T-cell (primary cell): Measurements from ENCODE around the gene MACROH2A2. TPM values are rescaled to one million over a fixed set of nuclear protein-coding genes. Genes with fewer than 3 reads are reported as not detected.

Source experiments
- ATAC-seq, 4 experiments: fragments of 200-7000 bp in 3 of 4; fragments of 150-1000 bp in 1 of 4; cut with Tn5 transposase; replicated peaks in 1 of 4; 1 replicate in 3 of 4; 2 replicates in 1 of 4; pipeline ENCODE4 v1.10.0; 2021; ENCODE audit warnings: moderate library complexity in 3 of 4, mild to moderate bottlenecking in 2 of 4, moderate number of reproducible peaks in 1 of 4
- CTCF ChIA-PET, 2 donors: fragments of 300-600 bp; sonication (Branson Sonifier 250); formaldehyde crosslinking; loops; one replicate each; lab custom pipeline; 2022; ENCODE audit warnings: antibody characterized with exemption in 2 of 2; lab: Charles Lee
- POLR2A ChIA-PET, 2 donors: fragments of 300-600 bp; sonication (Branson Sonifier 250); formaldehyde crosslinking; loops; one replicate each; lab custom pipeline; 2022; ENCODE audit warnings: antibody characterized with exemption in 2 of 2; lab: Charles Lee
- DNase-seq, 35 experiments: peaks; one replicate each; pipeline versions ENCODE4 v3.0.0 to v3.0.0-alpha.2; 2013 to 2023
- H3K27ac ChIP-seq: one replicate; pipeline ENCODE4 v1.5.1; 2013; ENCODE audit warnings: low read length
- H3K27me3 ChIP-seq, 2 experiments: replicated peaks in 1 of 2; 1 replicate in 1 of 2; 2 replicates in 1 of 2; pipeline versions ENCODE4 v1.6.1 to v1.7.0; 2013; ENCODE audit warnings: low read length in 1 of 2, mixed read lengths in 1 of 2; ENCODE audit not compliant: control insufficient read depth in 2 of 2, insufficient read depth in 2 of 2; ENCODE audit errors: extremely low read depth in 1 of 2
- H3K36me3 ChIP-seq, 2 donors: 1 replicate in 1 of 2; 2 replicates in 1 of 2; pipeline versions ENCODE4 v1.6.1 to v1.7.0; 2013; ENCODE audit warnings: low read length in 1 of 2; ENCODE audit not compliant: control insufficient read depth in 2 of 2, insufficient read depth in 1 of 2; ENCODE audit errors: extremely low read depth in 1 of 2
- H3K4me1 ChIP-seq, 2 experiments: 1 replicate in 1 of 2; 2 replicates in 1 of 2; pipeline versions ENCODE4 v1.6.1 to v1.7.0; 2013; ENCODE audit warnings: low read length in 2 of 2, mixed read lengths in 1 of 2; ENCODE audit not compliant: insufficient read depth in 2 of 2, control insufficient read depth in 1 of 2; ENCODE audit errors: extremely low read depth in 1 of 2
- H3K4me3 ChIP-seq, 2 donors: 1 replicate in 1 of 2; 2 replicates in 1 of 2; pipeline versions ENCODE4 v1.5.1 to v1.7.0; 2013; ENCODE audit warnings: mild to moderate bottlenecking in 2 of 2, low read length in 1 of 2, moderate library complexity in 1 of 2; ENCODE audit not compliant: control insufficient read depth in 1 of 2; ENCODE audit errors: extremely low read depth in 1 of 2
- H3K9me3 ChIP-seq: 2 replicates; pipeline ENCODE4 v1.7.0; 2013
- H3K27ac Mint-ChIP-seq, 2 donors: one replicate each; pipeline ENCODE4 v1.8.0; 2020 to 2021; ENCODE audit warnings: mild to moderate bottlenecking in 2 of 2, mixed read lengths in 2 of 2
- H3K27me3 Mint-ChIP-seq, 2 donors: one replicate each; pipeline ENCODE4 v1.8.0; 2021 to 2022; ENCODE audit warnings: mixed read lengths in 2 of 2
- H3K36me3 Mint-ChIP-seq: one replicate; pipeline ENCODE4 v1.8.0; 2021; ENCODE audit warnings: mixed read lengths
- H3K4me1 Mint-ChIP-seq, 3 donors: one replicate each; pipeline ENCODE4 v1.8.0; 2020 to 2022; ENCODE audit warnings: mixed read lengths in 3 of 3, mild to moderate bottlenecking in 1 of 3
- H3K4me3 Mint-ChIP-seq, 3 donors: one replicate each; pipeline ENCODE4 v1.8.0; 2020 to 2022; ENCODE audit warnings: mild to moderate bottlenecking in 3 of 3, mixed read lengths in 3 of 3, moderate library complexity in 3 of 3
- H3K9me3 Mint-ChIP-seq, 3 donors: one replicate each; pipeline ENCODE4 v1.8.0; 2020 to 2022; ENCODE audit warnings: mixed read lengths in 3 of 3
- WGBS: methylation state at CpG from one replicate; pipeline ENCODE4 v1.1.5; 2013; ENCODE audit warnings: missing lambda C conversion rate; ENCODE audit not compliant: insufficient coverage; 5-methylcytosine and 5-hydroxymethylcytosine counted together
- total RNA-seq, 35 experiments: library from RNA in 6 of 35; stranded (reverse) in 6 of 35; fragments of 120-200 nt in 1 of 35; gene quantifications; one replicate each; pipeline versions ENCODE4 v1.2.1 to v1.2.4 and lab custom pipeline; 2013 to 2026

MACROH2A2 gene
- total RNA-seq, 5 donors from 2014 or later (not counting 1 experiment from before 2014, with no cell fraction given): 3.1 to 4.7 (median 3.8) TPM

DNA sequence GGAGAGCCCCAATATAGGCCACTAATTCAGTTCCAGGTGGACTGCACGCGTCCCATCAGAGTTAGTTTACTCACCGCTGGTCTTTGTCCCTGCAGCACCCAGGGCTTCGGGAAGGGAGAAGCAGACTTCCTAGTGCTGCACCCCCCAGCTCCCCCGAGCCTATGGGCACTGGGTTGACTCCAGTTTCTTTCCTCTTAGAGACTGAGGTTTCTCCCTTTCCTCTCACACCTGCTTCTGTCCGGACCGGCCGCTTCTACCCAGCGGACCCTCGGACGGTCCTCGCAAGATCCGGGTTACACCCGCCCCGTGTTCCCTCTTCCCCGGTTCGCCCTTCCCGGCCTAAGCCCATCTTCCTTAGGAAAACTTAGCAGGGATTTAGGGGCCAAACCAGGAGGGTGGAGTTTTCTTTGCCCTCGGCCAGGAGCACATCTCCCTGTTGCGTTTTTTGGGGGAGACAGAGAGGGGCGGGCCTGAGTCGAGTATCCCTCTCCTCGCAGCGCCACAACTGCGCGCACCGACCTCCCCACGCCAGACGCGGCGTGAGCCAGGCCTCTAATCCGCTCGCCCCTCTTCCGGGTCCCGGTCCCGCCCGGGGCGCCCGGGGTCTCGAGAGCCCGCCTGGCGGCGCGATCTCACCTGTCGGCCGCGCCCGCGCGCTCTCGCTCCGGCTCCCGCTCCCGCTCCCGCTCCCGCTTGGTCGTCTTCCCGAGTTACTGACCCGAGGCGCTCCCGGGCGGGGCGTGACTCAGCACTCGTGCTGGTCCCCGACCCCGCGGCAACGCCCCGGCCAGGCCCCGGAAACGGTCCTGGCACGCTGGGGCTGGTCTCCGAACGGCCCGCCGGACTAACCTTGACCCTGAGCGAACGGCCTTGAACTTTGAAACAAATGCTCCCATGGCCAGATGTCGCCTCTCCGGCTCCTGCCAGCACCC is 79.7 kb downstream of the MACROH2A2 start, which contains the start of gene AIFM2:
TSS of gene AIFM2 (minus strand) at position 728 of the 932 bp plus-strand sequence. CDS start 8,741 bp downstream, outside the sequence.
- H3K4me1 ChIP-seq: peaks cover 0 to 19% of the 10 kb centered on the region in 2 experiments
- CTCF ChIA-PET: interaction anchor here in 1 of 2 donors (1.0 kb wide), 1 partner anchor 18 kb away, joined by 3 read pairs; no protein-coding TSS in a partner anchor
- H3K27ac Mint-ChIP-seq: peak within 1 kb of the TSS; percentile 75 to 80
- no peaks in the 10 kb centered on the region for H3K36me3 ChIP-seq
- peak within 1 kb of the TSS; percentile 64 to 67 for H3K4me3 ChIP-seq
- peak within 1 kb of the TSS; percentile 34 for H3K27ac ChIP-seq
- no peaks in the 10 kb centered on the region for H3K9me3 ChIP-seq
- H3K36me3 Mint-ChIP-seq: peaks cover 7% of the 10 kb centered on the region
- peaks cover 0 to 12% of the 10 kb centered on the region in 2 experiments for H3K27me3 ChIP-seq
- POLR2A ChIA-PET: interaction anchor here in 1 of 2 donors (0.5 kb wide), 1 partner anchor 228 kb away, joined by 3 read pairs; no protein-coding TSS in a partner anchor
- peak within 1 kb of the TSS; percentile 79 to 85 (median 84) for H3K4me3 Mint-ChIP-seq
- ATAC-seq (peak; percentile 76 to 88 (median 78)), DNase-seq (peak in 32 of 35 experiments; percentile 5 to 59 (median 28))
- H3K27me3 Mint-ChIP-seq: no peaks in the 10 kb centered on the region
- WGBS: 6% methylated on average over 65 of the region's 80 CpGs
- H3K9me3 Mint-ChIP-seq: no peaks in the 10 kb centered on the region
- peaks cover 25 to 28% (median 26%) of the 10 kb centered on the region in 3 donors for H3K4me1 Mint-ChIP-seq

DNA sequence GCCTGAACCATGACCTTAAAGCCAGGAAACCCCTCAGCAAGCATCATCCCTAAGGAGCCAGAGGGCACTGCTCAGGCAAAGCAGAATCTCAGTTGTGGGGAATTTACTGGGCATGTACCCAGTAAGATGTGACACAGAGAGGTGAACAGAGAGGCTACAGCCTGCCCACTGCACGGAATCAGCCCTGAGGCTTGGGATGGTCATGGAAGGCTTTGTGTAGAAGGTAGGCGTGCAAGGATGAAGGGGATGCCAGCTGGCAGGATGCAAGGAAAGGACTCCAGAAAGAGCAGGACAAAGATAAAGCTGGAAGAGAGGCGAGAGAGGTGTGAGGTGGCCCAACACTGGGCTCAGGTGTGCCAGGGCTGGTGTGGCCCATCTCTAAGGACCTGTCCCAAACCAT is 82.4 kb downstream of the MACROH2A2 start:
- ATAC-seq (no peak), DNase-seq (peak in 1 of 35 experiments; percentile 10)
- Mint-ChIP-seq H3K4me1 (peaks cover 26 to 33% (median 27%) of the 10 kb centered on the region in 3 donors), H3K27me3 (no peaks in the 10 kb centered on the region), H3K4me3 (no peak overlapping the region), H3K27ac (no peak overlapping the region), H3K9me3 (no peaks in the 10 kb centered on the region), H3K36me3 (peaks cover 12% of the 10 kb centered on the region)
- H3K4me3 ChIP-seq: no peak overlapping the region
- H3K27ac ChIP-seq: no peak overlapping the region
- peaks cover 0 to 23% of the 10 kb centered on the region in 2 experiments for H3K4me1 ChIP-seq
- no peaks in the 10 kb centered on the region for H3K9me3 ChIP-seq
- WGBS: 100% methylated on average over 1 of the region's 3 CpGs
- H3K36me3 ChIP-seq: peaks cover 12% of the 10 kb centered on the region in 2 donors
- ChIA-PET CTCF (interaction anchor here (1.3 to 4.0 kb wide), 2 partner anchors 11 to 19 kb away, joined by 5 to 10 read pairs; partner anchors contain the start of gene TYSND1 (in 1 of the 2)), POLR2A (interaction anchor here (0.6 to 1.2 kb wide), 2 partner anchors 16 to 22 kb away, joined by 4 to 9 read pairs; no protein-coding TSS in a partner anchor)
- peaks cover 0 to 12% of the 10 kb centered on the region in 2 experiments for H3K27me3 ChIP-seq

DNA sequence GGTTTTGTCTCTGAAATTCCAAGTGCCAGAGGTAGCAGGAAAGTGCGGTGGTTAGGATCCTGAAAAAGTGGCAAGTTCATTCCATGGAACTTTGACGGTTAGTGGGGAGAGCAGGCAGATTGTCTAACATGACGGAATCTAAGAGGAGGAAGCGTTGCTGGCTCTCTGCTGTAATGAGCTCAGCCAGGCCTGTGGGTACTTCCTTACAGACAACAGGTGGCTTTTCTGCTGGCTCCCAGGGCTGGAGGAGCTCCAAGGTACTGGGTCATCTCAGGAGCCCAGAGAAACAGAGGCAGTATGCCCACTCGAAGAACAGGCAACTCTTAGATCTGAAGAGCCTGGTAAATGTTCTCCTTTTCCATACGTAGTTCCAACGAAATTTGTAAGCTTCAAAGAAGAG is 83.0 kb downstream of the MACROH2A2 start:
- Histone ChIP-seq H3K27me3 (peaks cover 0 to 12% of the 10 kb centered on the region in 2 experiments), H3K36me3 (peaks cover 12 to 17% of the 10 kb centered on the region in 2 donors), H3K4me3 (no peak overlapping the region), H3K27ac (no peak overlapping the region), H3K4me1 (peaks cover 0 to 23% of the 10 kb centered on the region in 2 experiments), H3K9me3 (no peaks in the 10 kb centered on the region)
- peaks cover 26 to 36% (median 26%) of the 10 kb centered on the region in 3 donors for H3K4me1 Mint-ChIP-seq
- H3K27ac Mint-ChIP-seq: no peak overlapping the region
- no peak overlapping the region for H3K4me3 Mint-ChIP-seq
- ATAC-seq (no peak), DNase-seq (peak in 1 of 35 experiments; percentile 6)
- H3K9me3 Mint-ChIP-seq: no peaks in the 10 kb centered on the region
- peaks cover 9% of the 10 kb centered on the region for H3K36me3 Mint-ChIP-seq
- WGBS: 83% methylated on average over 4 of the region's 7 CpGs
- ChIA-PET CTCF (interaction anchor here (1.3 to 4.0 kb wide), 2 partner anchors 11 to 20 kb away, joined by 5 to 10 read pairs; partner anchors contain the start of gene TYSND1 (in 1 of the 2)), POLR2A (interaction anchor here in 1 of 2 donors (1.2 kb wide), 1 partner anchor 15 kb away, joined by 4 read pairs; no protein-coding TSS in a partner anchor)
- H3K27me3 Mint-ChIP-seq: no peaks in the 10 kb centered on the region

DNA sequence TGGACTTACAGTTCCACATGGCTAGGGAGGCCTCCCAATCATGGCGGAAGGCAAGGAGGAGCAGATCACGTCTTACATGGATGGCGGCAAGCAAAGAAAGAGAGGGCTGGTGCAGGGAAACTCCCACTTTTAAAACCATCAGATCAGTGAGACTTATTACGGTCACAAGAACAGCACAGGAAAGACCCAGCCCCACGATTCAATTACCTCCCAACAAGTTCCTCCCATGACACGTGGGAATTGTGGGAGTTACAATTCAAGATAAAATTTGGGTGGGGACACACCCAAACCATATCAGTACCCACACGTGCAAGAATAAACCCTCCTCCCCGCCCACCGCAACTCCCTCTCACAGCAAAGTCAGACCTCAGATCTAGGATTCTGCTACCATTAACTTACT is 84.5 kb downstream of the MACROH2A2 start:
- Mint-ChIP-seq H3K9me3 (no peaks in the 10 kb centered on the region), H3K4me1 (peaks cover 17 to 29% (median 22%) of the 10 kb centered on the region in 3 donors), H3K4me3 (no peak overlapping the region), H3K27me3 (no peaks in the 10 kb centered on the region), H3K36me3 (peaks cover 9% of the 10 kb centered on the region), H3K27ac (no peak overlapping the region)
- Histone ChIP-seq H3K4me3 (no peak overlapping the region), H3K36me3 (peaks cover 12 to 17% of the 10 kb centered on the region in 2 donors), H3K4me1 (peaks cover 0 to 13% of the 10 kb centered on the region in 2 experiments), H3K27ac (no peak overlapping the region), H3K9me3 (no peaks in the 10 kb centered on the region), H3K27me3 (peaks cover 0 to 7% of the 10 kb centered on the region in 2 experiments)
- no CpG with 5 or more reads among the region's 9 CpGs for WGBS
- ATAC-seq: no peak
- peak in 1 of 35 experiments; percentile 4 for DNase-seq
- POLR2A ChIA-PET: no interaction called here
- CTCF ChIA-PET: interaction anchor here in 1 of 2 donors (4.0 kb wide), 1 partner anchor 21 kb away, joined by 10 read pairs; no protein-coding TSS in a partner anchor

DNA sequence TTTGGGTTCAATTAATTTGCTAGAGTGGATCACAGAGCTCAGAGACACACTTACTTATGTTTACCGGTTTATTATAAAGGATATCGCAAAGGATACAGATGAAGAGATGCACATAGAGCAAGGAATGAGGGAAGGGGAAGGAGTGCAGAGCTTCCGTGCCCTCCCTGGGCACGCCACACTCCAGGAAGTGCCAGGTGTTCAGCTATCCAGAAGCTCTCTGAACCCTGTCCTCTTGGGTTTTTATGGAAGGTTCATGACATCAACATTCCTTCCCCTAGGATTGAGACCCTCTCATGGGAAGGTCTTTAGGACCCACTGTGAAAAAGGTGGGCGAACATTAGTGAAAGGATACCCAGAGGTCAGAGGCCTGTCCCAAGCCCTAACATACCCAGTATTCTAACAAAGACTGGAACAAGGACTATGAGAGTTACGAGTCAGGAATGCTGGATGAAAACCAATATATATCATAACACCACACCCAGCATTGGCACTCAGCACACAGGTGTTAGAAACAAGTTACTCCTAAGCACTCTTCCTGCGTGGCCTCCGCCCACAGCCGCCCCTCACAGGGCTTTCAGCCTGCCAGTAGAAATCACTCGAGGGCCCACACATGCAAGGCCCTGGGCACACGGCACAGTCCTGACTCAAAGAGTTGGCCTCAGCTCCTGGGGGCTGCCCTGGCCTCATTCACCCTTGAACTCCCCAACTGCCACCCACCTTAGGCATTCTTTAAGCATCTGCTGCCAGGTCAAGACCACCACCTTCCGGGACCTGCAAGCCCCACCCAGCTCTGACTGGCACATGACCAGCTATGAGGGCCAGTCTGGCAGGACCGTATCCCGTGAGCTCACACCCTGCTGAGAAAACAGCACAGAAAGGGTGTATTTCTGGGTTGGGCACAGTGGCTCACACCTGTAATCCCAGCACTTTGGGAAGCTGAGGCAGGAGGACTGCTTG is 85.6 kb downstream of the MACROH2A2 start:
- no peak for ATAC-seq
- H3K27me3 ChIP-seq: no peaks in the 10 kb centered on the region
- ChIA-PET CTCF (interaction anchor here (0.5 to 4.0 kb wide), 4 partner anchors 17 to 849 kb away, joined by 3 to 10 read pairs (median 4); no protein-coding TSS in a partner anchor), POLR2A (interaction anchor here (0.6 kb wide), 2 partner anchors 12 to 583 kb away, joined by 3 to 7 read pairs; no protein-coding TSS in a partner anchor)
- no peaks in the 10 kb centered on the region for H3K27me3 Mint-ChIP-seq
- H3K36me3 Mint-ChIP-seq: peaks cover 9% of the 10 kb centered on the region
- H3K4me3 Mint-ChIP-seq: no peak overlapping the region
- no peak overlapping the region for H3K27ac ChIP-seq
- H3K4me1 Mint-ChIP-seq: peaks cover 16 to 28% (median 21%) of the 10 kb centered on the region in 3 donors
- no peak for DNase-seq
- H3K27ac Mint-ChIP-seq: peak overlapping the region in 1 of 2 donors; percentile 36
- WGBS: 88% methylated on average over 7 of the region's 14 CpGs
- H3K4me1 ChIP-seq: peaks cover 0 to 9% of the 10 kb centered on the region in 2 experiments
- peaks cover 12 to 17% of the 10 kb centered on the region in 2 donors for H3K36me3 ChIP-seq
- no peak overlapping the region for H3K4me3 ChIP-seq
- H3K9me3 Mint-ChIP-seq: no peaks in the 10 kb centered on the region
- H3K9me3 ChIP-seq: no peaks in the 10 kb centered on the region
